Ovary (tissue), 9 donors: Measurements from ENCODE around the gene TMEM59. TPM values are rescaled to one million over a fixed set of nuclear protein-coding genes. Genes with fewer than 3 reads are reported as not detected.
A peak's percentile ranks its signal among the peaks of the same experiment; 100 is the strongest.

Experiments used
- DNase-seq, 5 donors: peaks; one replicate each; pipeline ENCODE4 v3.0.0-alpha.2; 2019 to 2020
- H3K27ac ChIP-seq, 2 donors: fragments of 200-600 bp; one replicate each; pipeline versions ENCODE4 v1.5.1 to v1.8.0; 2019 to 2022
- H3K27me3 ChIP-seq: fragments of 200-600 bp; one replicate; pipeline ENCODE4 v1.8.0; 2022
- H3K36me3 ChIP-seq: fragments of 200-600 bp; sonication (generic); one replicate; pipeline ENCODE4 v1.5.1; 2019
- H3K4me1 ChIP-seq: one replicate; pipeline ENCODE4 v1.8.1; 2013; ENCODE audit warnings: mild to moderate bottlenecking, moderate library complexity; ENCODE audit not compliant: insufficient read depth
- H3K4me3 ChIP-seq: fragments of 200-600 bp; sonication (generic); one replicate; pipeline ENCODE4 v1.5.1; 2017
- H3K9me3 ChIP-seq, 2 donors: fragments of 200-600 bp in 1 of 2; sonication (generic) in 1 of 2; one replicate each; pipeline versions ENCODE4 v1.5.1 to v1.8.1; 2013 to 2019; ENCODE audit warnings: mild to moderate bottlenecking in 1 of 2, moderate library complexity in 1 of 2
- CTCF ChIP-seq, 3 donors: fragments of 450-650 bp in 2 of 3; fragments of 200-600 bp in 1 of 3; IDR thresholded peaks; one replicate each; pipeline versions ENCODE4 v1.5.1 to v1.8.0; 2016 to 2022; ENCODE audit warnings: antibody characterized with exemption in 3 of 3, mild to moderate bottlenecking in 1 of 3
- EP300 ChIP-seq: sonication (generic); formaldehyde crosslinking; IDR thresholded peaks from one replicate; pipeline ENCODE4 v1.6.1; 2017; ENCODE audit warnings: antibody characterized with exemption
- POLR2A ChIP-seq: fragments of 450-650 bp; IDR thresholded peaks from one replicate; pipeline ENCODE4 v1.6.1; 2017; ENCODE audit warnings: antibody characterized with exemption, mild to moderate bottlenecking, moderate library complexity
- WGBS, 3 donors: extraction: QIAGEN DNeasy Blood & Tissue Kit in 1 of 3; methylation state at CpG; one replicate each; pipeline versions ENCODE4 v1.1.5 to v1.1.7; 2013 to 2017; 5-methylcytosine and 5-hydroxymethylcytosine counted together
- intact Hi-C, 4 donors: fragments of 100-400 bp; cut with DNase I; formaldehyde crosslinking; loops; one replicate each; pipeline versions ENCODE4 v1.11.0 to v1.15.1; 2022 to 2023
- polyA plus RNA-seq, 2 donors: library from polyadenylated mRNA; stranded (reverse); fragments of 200-250 nt in 1 of 2; fragments of 350-450 nt in 1 of 2; fragmentation: Illumina TruSeq in 1 of 2; extraction: RNeasy Lipid Tissue Mini Kit (QIAGEN cat#74804) in 1 of 2; gene quantifications; one replicate each; pipeline ENCODE4 v1.2.3, GENCODE V29; 2013 to 2014
- total RNA-seq, 7 donors: library from RNA; depleted of rRNA in 2 of 7; stranded (reverse); fragments of >200 nt in 2 of 7; fragmentation: NEBNext Ultra II Directional in 3 of 7; extraction: Animal tissue kit (Norgen Biotek cat#: 25700) in 3 of 7; gene quantifications; one replicate each; pipeline versions ENCODE4 v1.1.0 to v1.2.4, GENCODE V29; 2016 to 2023
- donor health status: DM: no; HTN: no; CAD: no; lungs with moderate emphysema.
- donor health status: DM: no; HTN: no; CAD: no.
- donor health status: Bipolar disorder and iron deficiency.
- donor health status: DM: yes; HTN: yes; CAD: no.
- donor health status: DM: no; HTN: no; CAD: no.
- donor health status: DM: yes; HTN: yes; CAD: no.

Gene TMEM59
- total and polyA plus RNA-seq, 9 donors = 165 to 406 (median 268) TPM

GRCh38 chr1:54088385-54088784 lies 35.4 kb upstream of the TMEM59 start:
- no peak overlapping the region for H3K4me3 ChIP-seq
- H3K9me3 ChIP-seq = no peaks in the 10 kb centered on the region
- 90 to 93% (median 93%) methylated on average over 5 of the region's 5 CpGs for WGBS, 3 donors
- H3K27me3 ChIP-seq = no peaks in the 10 kb centered on the region
- TF ChIP-seq EP300 = no peak
- no peak overlapping the region for H3K27ac ChIP-seq
- DNase-seq = no peak
- H3K4me1 ChIP-seq = no peaks in the 10 kb centered on the region
- H3K36me3 ChIP-seq = no peaks in the 10 kb centered on the region
- intact Hi-C loops = no loop called here

GRCh38 chr1:54086754-54087153 lies 33.8 kb upstream of the TMEM59 start:
- Histone ChIP-seq H3K4me3 (no peak overlapping the region), H3K36me3 (no peaks in the 10 kb centered on the region), H3K4me1 (no peaks in the 10 kb centered on the region), H3K27me3 (no peaks in the 10 kb centered on the region), H3K9me3 (no peaks in the 10 kb centered on the region), H3K27ac (no peak overlapping the region)
- no peak for DNase-seq
- intact Hi-C loops = no loop called here
- no peak for TF ChIP-seq POLR2A
- no peak for TF ChIP-seq CTCF (IDR thresholded peaks at IDR 0.05)
- no peak for TF ChIP-seq EP300
- 91 to 97% (median 94%) methylated on average over 1 of the region's 1 CpG for WGBS, 3 donors

- TF ChIP-seq POLR2A (no peak), CTCF (IDR thresholded peaks at IDR 0.05) (no peak), EP300 (no peak)
- 92 to 95% (median 94%) methylated on average over 2 of the region's 2 CpGs for WGBS, 3 donors
- DNase-seq = no peak
These were observed 31.8 kb upstream of the TMEM59 start for GRCh38 chr1:54084794-54085193.

GRCh38 chr1:54081306-54082270 lies 28.6 kb upstream of the TMEM59 start:
- Histone ChIP-seq H3K9me3 (no peaks in the 10 kb centered on the region), H3K36me3 (no peaks in the 10 kb centered on the region), H3K27me3 (no peaks in the 10 kb centered on the region), H3K27ac (no peak overlapping the region), H3K4me3 (no peak overlapping the region), H3K4me1 (no peaks in the 10 kb centered on the region)
- DNase-seq = peak in 3 of 5 donors; percentile 33 to 40 (median 34)
- WGBS, 3 donors = 89 to 92% (median 91%) methylated on average over 8 of the region's 8 CpGs
- intact Hi-C loops = no loop called here
- TF ChIP-seq EP300 = no peak
- no peak for TF ChIP-seq CTCF (IDR thresholded peaks at IDR 0.05)
- TF ChIP-seq POLR2A = no peak

More at GRCh38 chr1:54084794-54085193, 31.8 kb upstream of the TMEM59 start:
- Histone ChIP-seq H3K27ac (no peak overlapping the region), H3K27me3 (no peaks in the 10 kb centered on the region), H3K4me1 (no peaks in the 10 kb centered on the region), H3K9me3 (no peaks in the 10 kb centered on the region), H3K36me3 (no peaks in the 10 kb centered on the region), H3K4me3 (no peak overlapping the region)
- intact Hi-C loops = no loop called here

GRCh38 chr1:54080598-54081049 lies 27.6 kb upstream of the TMEM59 start:
- Histone ChIP-seq H3K9me3 (no peaks in the 10 kb centered on the region), H3K27me3 (no peaks in the 10 kb centered on the region), H3K27ac (no peak overlapping the region), H3K4me1 (no peaks in the 10 kb centered on the region), H3K36me3 (no peaks in the 10 kb centered on the region), H3K4me3 (no peak overlapping the region)
- TF ChIP-seq CTCF (IDR thresholded peaks at IDR 0.05) = no peak
- intact Hi-C loops = no loop called here
- DNase-seq = no peak
- WGBS, 3 donors = 96 to 98% (median 96%) methylated on average over 2 of the region's 2 CpGs
